Thymus (tissue), 11 donors: ENCODE data around the gene LY6G6F. TPM values are rescaled to one million over a fixed set of nuclear protein-coding genes. Genes with fewer than 3 reads are reported as not detected.
"Not testable (repeated sequence)": the region's sequence is repeated elsewhere in the genome, so short reads cannot be mapped to it uniquely, and the experiment has no call there.

ENCODE experiments used
- DNase-seq, 9 donors: peaks; one replicate each; pipeline ENCODE4 v3.0.0-alpha.2; 2013; ENCODE audit warnings: low spot score in 9 of 9, low read depth in 6 of 9, missing footprints in 1 of 9
- H3K27ac ChIP-seq, 2 donors: one replicate each; pipeline ENCODE4 v1.5.1; 2013; ENCODE audit warnings: control low read depth in 1 of 2, low read depth in 1 of 2, low read length in 1 of 2, mild to moderate bottlenecking in 1 of 2, moderate library complexity in 1 of 2
- H3K27me3 ChIP-seq, 2 donors: one replicate each; pipeline ENCODE4 v1.5.1; 2013; ENCODE audit warnings: low read length in 1 of 2; ENCODE audit not compliant: control insufficient read depth in 2 of 2, insufficient read depth in 1 of 2
- H3K36me3 ChIP-seq, 2 donors: one replicate each; pipeline ENCODE4 v1.5.1; 2013; ENCODE audit warnings: low read length in 1 of 2, mild to moderate bottlenecking in 1 of 2, moderate library complexity in 1 of 2; ENCODE audit not compliant: control insufficient read depth in 2 of 2, insufficient read depth in 2 of 2
- H3K4me1 ChIP-seq, 2 donors: one replicate each; pipeline ENCODE4 v1.5.1; 2013; ENCODE audit warnings: low read length in 2 of 2; ENCODE audit not compliant: control insufficient read depth in 2 of 2, insufficient read depth in 2 of 2
- H3K4me3 ChIP-seq, 2 donors: one replicate each; pipeline ENCODE4 v1.5.1; 2013; ENCODE audit warnings: low read length in 2 of 2, control low read depth in 1 of 2, mild to moderate bottlenecking in 1 of 2
- H3K9me3 ChIP-seq, 2 donors: one replicate each; pipeline ENCODE4 v1.5.1; 2013; ENCODE audit warnings: low read length in 1 of 2, mild to moderate bottlenecking in 1 of 2; ENCODE audit not compliant: control insufficient read depth in 2 of 2, insufficient read depth in 1 of 2
- WGBS: extraction: QIAGEN DNeasy Blood & Tissue Kit; methylation state at CpG from one replicate; pipeline ENCODE4 v1.1.7; 2013; 5-methylcytosine and 5-hydroxymethylcytosine counted together
- polyA plus RNA-seq: library from polyadenylated mRNA; stranded (reverse); fragments of 200-250 nt; gene quantifications from one replicate; pipeline ENCODE4 v1.2.3, GENCODE V29; 2013
- total RNA-seq: library from RNA; stranded (reverse); fragments of 120-200 nt; gene quantifications from one replicate; pipeline ENCODE4 v1.2.4, GENCODE V29; 2013
- donor health status: healthy.

Gene LY6G6F
- total and polyA plus RNA-seq, 2 donors: 0.05 TPM; not detected in 1

- not testable (repeated sequence) for H3K9me3 ChIP-seq, H3K36me3 ChIP-seq, H3K4me3 ChIP-seq, DNase-seq, H3K27ac ChIP-seq, H3K27me3 ChIP-seq
- H3K4me1 ChIP-seq: peaks cover 6 to 33% of the 10 kb centered on the region in 2 donors
- 95% methylated on average over 11 of the region's 11 CpGs for WGBS
Measured at GRCh38 chr6:31709157-31709556, 2.5 kb downstream of the LY6G6F start.

- peaks cover 8 to 47% of the 10 kb centered on the region in 2 donors for H3K4me1 ChIP-seq
Measured at GRCh38 chr6:31710523-31711219, 4.0 kb downstream of the LY6G6F start.

GRCh38 chr6:31711233-31711632 is 4.6 kb downstream of the LY6G6F start:
- WGBS: 56% methylated on average over 8 of the region's 8 CpGs
- Histone ChIP-seq H3K36me3 (no peaks in the 10 kb centered on the region), H3K27ac (no peak overlapping the region), H3K9me3 (no peaks in the 10 kb centered on the region), H3K27me3 (no peaks in the 10 kb centered on the region), H3K4me1 (peaks cover 8 to 48% of the 10 kb centered on the region in 2 donors), H3K4me3 (no peak overlapping the region)
- DNase-seq: no peak

More at GRCh38 chr6:31710523-31711219, 4.0 kb downstream of the LY6G6F start:
- Histone ChIP-seq H3K27me3 (no peaks in the 10 kb centered on the region), H3K9me3 (no peaks in the 10 kb centered on the region), H3K36me3 (no peaks in the 10 kb centered on the region), H3K27ac (no peak overlapping the region), H3K4me3 (no peak overlapping the region)
- no peak for DNase-seq
- WGBS: 71% methylated on average over 5 of the region's 5 CpGs

- Histone ChIP-seq H3K9me3 (no peaks in the 10 kb centered on the region), H3K4me3 (no peak overlapping the region), H3K36me3 (no peaks in the 10 kb centered on the region), H3K27me3 (no peaks in the 10 kb centered on the region), H3K4me1 (peaks cover 8 to 48% of the 10 kb centered on the region in 2 donors), H3K27ac (no peak overlapping the region)
- peak in 1 of 9 donors; percentile 46 for DNase-seq
- WGBS: 85% methylated on average over 8 of the region's 8 CpGs
Measured at GRCh38 chr6:31712296-31712695, 5.6 kb downstream of the LY6G6F start.

DNA sequence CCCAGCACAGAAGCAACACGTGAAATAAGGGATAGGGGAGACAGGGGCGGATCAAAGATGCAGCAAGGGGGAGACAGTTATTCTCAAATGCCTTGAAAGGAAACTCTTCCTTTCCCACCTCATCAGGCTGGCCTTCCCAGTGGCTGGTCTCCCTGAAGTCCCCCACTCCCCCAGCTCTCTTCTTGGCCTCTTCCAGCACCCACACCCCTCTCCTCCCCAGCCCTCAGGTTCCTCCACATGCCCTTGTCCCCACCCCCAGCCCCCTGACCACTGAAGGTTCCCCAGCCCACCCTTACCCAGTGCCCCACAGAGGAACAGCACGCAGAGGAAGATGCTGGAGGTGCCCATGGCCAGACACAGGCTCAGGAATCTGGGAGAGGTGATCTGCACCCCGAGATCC is 6.8 kb downstream of the LY6G6F start:
- H3K4me3 ChIP-seq: no peak overlapping the region
- H3K9me3 ChIP-seq: no peaks in the 10 kb centered on the region
- H3K4me1 ChIP-seq: peaks cover 8 to 48% of the 10 kb centered on the region in 2 donors
- H3K27ac ChIP-seq: peak overlapping the region; percentile 50 to 78
- DNase-seq: no peak
- H3K36me3 ChIP-seq: no peaks in the 10 kb centered on the region
- no peaks in the 10 kb centered on the region for H3K27me3 ChIP-seq
- WGBS: 92% methylated on average over 4 of the region's 4 CpGs

DNA sequence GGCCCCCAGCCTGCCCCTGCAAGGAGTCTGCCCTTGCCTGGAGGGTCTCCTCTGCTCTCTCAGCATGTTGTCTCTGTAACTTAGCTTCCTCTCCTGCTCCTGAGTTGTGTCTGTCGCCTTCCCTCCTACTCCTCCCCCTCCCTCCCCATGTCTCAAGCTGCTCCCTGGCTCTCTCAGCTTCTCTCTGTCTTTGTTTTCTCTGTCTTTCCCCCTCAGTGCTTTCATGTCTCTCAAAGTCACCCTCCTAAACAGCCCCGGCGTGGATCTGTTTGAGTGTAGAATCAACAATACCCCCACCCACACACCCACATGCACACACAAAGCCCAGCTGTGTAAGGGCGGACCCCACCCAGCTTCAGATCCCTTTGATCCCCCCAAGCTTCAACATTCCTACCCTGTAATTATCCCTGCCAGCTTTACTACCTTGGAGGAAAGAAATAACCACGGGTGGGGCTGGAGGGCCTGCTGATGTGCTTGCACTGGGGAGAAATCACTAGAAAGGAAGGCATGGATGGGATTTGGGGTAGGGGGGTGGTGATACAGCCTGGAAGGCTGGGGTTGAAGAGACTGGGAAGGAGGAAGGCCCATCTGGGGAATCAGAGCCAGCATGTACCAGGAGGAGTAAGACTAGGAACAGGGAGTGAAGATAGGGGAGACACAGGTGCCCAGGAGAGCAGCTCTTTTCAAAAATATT is 7.5 kb downstream of the LY6G6F start:
- H3K36me3 ChIP-seq: no peaks in the 10 kb centered on the region
- peaks cover 8 to 48% of the 10 kb centered on the region in 2 donors for H3K4me1 ChIP-seq
- H3K9me3 ChIP-seq: no peaks in the 10 kb centered on the region
- H3K27ac ChIP-seq: peak overlapping the region; percentile 50 to 78
- H3K4me3 ChIP-seq: no peak overlapping the region
- H3K27me3 ChIP-seq: no peaks in the 10 kb centered on the region
- peak in 4 of 9 donors; percentile 34 to 77 (median 52) for DNase-seq
- 29% methylated on average over 5 of the region's 5 CpGs for WGBS

GRCh38 chr6:31715022-31715958 is 8.6 kb downstream of the LY6G6F start, which contains the start of gene LY6G6D:
LY6G6D (plus strand) TSS chr6:31715348; CDS start chr6:31715356, 8 bp downstream.
- no peaks in the 10 kb centered on the region for H3K27me3 ChIP-seq
- no peak within 1 kb of the TSS for H3K4me3 ChIP-seq
- DNase-seq: no peak
- peak within 1 kb of the TSS in 1 of 2 donors; percentile 78 for H3K27ac ChIP-seq
- H3K9me3 ChIP-seq: no peaks in the 10 kb centered on the region
- H3K4me1 ChIP-seq: peaks cover 8 to 46% of the 10 kb centered on the region in 2 donors
- 92% methylated on average over 16 of the region's 16 CpGs for WGBS
- no peaks in the 10 kb centered on the region for H3K36me3 ChIP-seq

DNA sequence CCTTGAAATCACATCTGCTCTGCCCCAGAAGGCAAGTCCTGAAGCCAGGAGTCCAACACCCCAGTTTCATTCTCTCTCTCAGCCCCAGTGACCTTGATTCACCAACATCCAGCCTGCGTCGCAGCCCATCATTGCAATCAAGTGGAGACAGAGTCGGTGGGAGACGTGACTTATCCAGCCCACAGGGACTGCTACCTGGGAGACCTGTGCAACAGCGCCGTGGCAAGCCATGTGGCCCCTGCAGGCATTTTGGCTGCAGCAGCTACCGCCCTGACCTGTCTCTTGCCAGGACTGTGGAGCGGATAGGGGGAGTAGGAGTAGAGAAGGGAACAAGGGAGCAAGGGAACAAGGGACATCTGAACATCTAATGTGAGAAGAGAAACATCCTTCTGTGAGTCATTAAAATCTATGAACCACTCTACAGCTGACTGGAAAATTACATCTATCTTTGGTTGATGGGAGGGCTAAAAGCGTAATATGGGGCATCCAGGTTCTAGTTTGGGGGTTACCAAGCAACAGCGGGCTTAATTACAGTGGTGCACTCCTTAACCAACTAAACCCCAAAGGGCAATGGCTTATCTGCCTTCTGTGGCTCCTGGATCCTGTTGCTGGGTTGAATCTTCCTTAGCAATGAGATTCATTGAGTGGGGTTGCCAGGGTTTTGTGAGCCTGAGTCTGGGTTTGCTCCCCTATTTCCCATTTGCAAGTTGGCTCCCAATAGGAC is 11.0 kb downstream of the LY6G6F start:
- 97% methylated on average over 10 of the region's 10 CpGs for WGBS
- H3K27me3 ChIP-seq: no peaks in the 10 kb centered on the region
- no peaks in the 10 kb centered on the region for H3K36me3 ChIP-seq
- DNase-seq: no peak
- no peak overlapping the region for H3K27ac ChIP-seq
- peaks cover 8 to 30% of the 10 kb centered on the region in 2 donors for H3K4me1 ChIP-seq
- no peak overlapping the region for H3K4me3 ChIP-seq
- no peaks in the 10 kb centered on the region for H3K9me3 ChIP-seq
